GM23338 (cell line): ENCODE results near the gene MKRN1. TPM values are rescaled to one million over a fixed set of nuclear protein-coding genes. Genes with fewer than 3 reads are reported as not detected.

ENCODE experiments used
- ATAC-seq: fragments of 200-7000 bp; cut with Tn5 transposase; 3 replicates; pipeline ENCODE4 v1.9.1; 2020
- DNase-seq: peaks from one replicate; pipeline ENCODE4 v3.0.0-alpha.2; 2015; ENCODE audit warnings: low spot score
- H2AFZ ChIP-seq: fragments of 200-600 bp; sonication (generic); 2 replicates; pipeline ENCODE4 v1.8.0; 2016; ENCODE audit warnings: antibody characterized with exemption, mild to moderate bottlenecking, moderate library complexity
- H3F3A ChIP-seq: fragments of 200-600 bp; sonication (generic); replicated peaks from 2 replicates; pipeline ENCODE4 v1.8.0; 2017; ENCODE audit warnings: antibody characterized with exemption, mixed run types, low read depth
- H3K27ac ChIP-seq: fragments of 200-600 bp; sonication (generic); 2 replicates; pipeline ENCODE4 v1.6.1; 2016; ENCODE audit warnings: low read depth
- H3K27me3 ChIP-seq: fragments of 200-600 bp; sonication (generic); 2 replicates; pipeline ENCODE4 v1.8.0; 2016; ENCODE audit warnings: mild to moderate bottlenecking, mixed run types, moderate library complexity; ENCODE audit not compliant: insufficient read depth
- H3K36me3 ChIP-seq: fragments of 200-600 bp; sonication (generic); 2 replicates; pipeline ENCODE4 v1.8.0; 2016; ENCODE audit warnings: mild to moderate bottlenecking; ENCODE audit not compliant: insufficient read depth
- H3K4me1 ChIP-seq: fragments of 200-600 bp; sonication (generic); 2 replicates; pipeline ENCODE4 v1.8.0; 2016; ENCODE audit warnings: mild to moderate bottlenecking, moderate library complexity; ENCODE audit not compliant: insufficient read depth
- H3K4me2 ChIP-seq: fragments of 200-600 bp; sonication (generic); 2 replicates; pipeline ENCODE4 v1.7.1; 2017; ENCODE audit warnings: mixed run types
- H3K4me3 ChIP-seq: fragments of 200-600 bp; sonication (generic); 2 replicates; pipeline ENCODE4 v1.6.1; 2016; ENCODE audit warnings: mixed run types
- H3K79me2 ChIP-seq: fragments of 200-600 bp; sonication (generic); replicated peaks from 2 replicates; pipeline ENCODE4 v1.8.0; 2017; ENCODE audit warnings: mild to moderate bottlenecking; ENCODE audit not compliant: insufficient read depth
- H3K9me2 ChIP-seq: fragments of 200-600 bp; sonication (generic); 2 replicates; pipeline ENCODE4 v1.8.0; 2017; ENCODE audit not compliant: insufficient read depth
- H4K20me1 ChIP-seq: fragments of 200-600 bp; sonication (generic); replicated peaks from 2 replicates; pipeline ENCODE4 v1.8.0; 2017; ENCODE audit warnings: mild to moderate bottlenecking; ENCODE audit not compliant: insufficient read depth
- H3K27ac Mint-ChIP-seq: 2 replicates; pipeline ENCODE4 v1.8.0; 2020; ENCODE audit warnings: inconsistent platforms, mild to moderate bottlenecking, moderate library complexity, mixed read lengths
- H3K27me3 Mint-ChIP-seq: 3 replicates; pipeline ENCODE4 v1.8.0; 2022; ENCODE audit warnings: low read depth, mild to moderate bottlenecking, moderate library complexity, mixed read lengths, inconsistent platforms; ENCODE audit not compliant: insufficient read depth, poor library complexity
- H3K36me3 Mint-ChIP-seq: 3 replicates; pipeline ENCODE4 v1.8.0; 2021; ENCODE audit warnings: low read depth, mild to moderate bottlenecking, inconsistent platforms, moderate library complexity, mixed read lengths
- H3K4me1 Mint-ChIP-seq: 3 replicates; pipeline ENCODE4 v1.8.0; 2020; ENCODE audit warnings: mild to moderate bottlenecking, inconsistent platforms, mixed read lengths
- H3K4me3 Mint-ChIP-seq: 3 replicates; pipeline ENCODE4 v1.8.0; 2021; ENCODE audit warnings: moderate library complexity, mild to moderate bottlenecking, inconsistent platforms, mixed read lengths
- H3K9me3 Mint-ChIP-seq: 3 replicates; pipeline ENCODE4 v1.8.0; 2020; ENCODE audit warnings: moderate library complexity, mild to moderate bottlenecking, inconsistent platforms, mixed read lengths
- CREB1 ChIP-seq: fragments of 250-450 bp; sonication (Bioruptor Pico); IDR thresholded peaks from 2 replicates; pipeline ENCODE4 v1.5.0; 2020; ENCODE audit warnings: low read depth, mild to moderate bottlenecking, moderate library complexity
- EZH2 ChIP-seq: fragments of 200-600 bp; sonication (generic); IDR thresholded peaks from one replicate; pipeline ENCODE4 v1.8.0; 2017; ENCODE audit warnings: antibody characterized with exemption, mild to moderate bottlenecking, low read depth; ENCODE audit not compliant: unreplicated experiment
- JUNB ChIP-seq: IDR thresholded peaks from one replicate; pipeline ENCODE4 v1.6.1; 2016; ENCODE audit warnings: antibody characterized with exemption; ENCODE audit not compliant: unreplicated experiment
- NANOG ChIP-seq: IDR thresholded peaks from 2 replicates; pipeline ENCODE4 v1.6.1; 2016; ENCODE audit warnings: antibody characterized with exemption, borderline replicate concordance
- STAT1 ChIP-seq: IDR thresholded peaks from one replicate; pipeline ENCODE4 v1.6.1; 2016; ENCODE audit warnings: antibody characterized with exemption; ENCODE audit not compliant: unreplicated experiment
- ZNF114 ChIP-seq: fragments of 250-450 bp; sonication (Bioruptor Pico); IDR thresholded peaks from 2 replicates; pipeline ENCODE4 v1.5.0; 2020; ENCODE audit warnings: mild to moderate bottlenecking, moderate library complexity
- polyA plus RNA-seq: library from polyadenylated mRNA; unstranded; fragments of >200 nt; fragmentation: Nextera tagmentation; extraction: Ambion mirVana; gene quantifications from 2 replicates; pipeline ENCODE4 v1.2.1, GENCODE V29; 2016
- total RNA-seq: library from RNA; depleted of rRNA; stranded (reverse); fragments of >200 nt; shearing (Covaris generic); gene quantifications from 2 replicates; pipeline ENCODE4 v1.2.3, GENCODE V29; 2014
- TF ChIP-seq, protein P1 (sequence below): fragments of 250-450 bp; sonication (Bioruptor Pico); IDR thresholded peaks from 2 replicates; pipeline ENCODE4 v1.5.0; 2020; ENCODE audit warnings: mild to moderate bottlenecking, moderate library complexity
- TF ChIP-seq, protein P2 (sequence below): IDR thresholded peaks from 2 replicates; pipeline ENCODE4 v1.6.1; 2016; ENCODE audit warnings: antibody characterized with exemption

MKRN1 gene
- total and polyA plus RNA-seq, 2 experiments from 2014 or later = 65.0 to 86.8 TPM

DNA sequence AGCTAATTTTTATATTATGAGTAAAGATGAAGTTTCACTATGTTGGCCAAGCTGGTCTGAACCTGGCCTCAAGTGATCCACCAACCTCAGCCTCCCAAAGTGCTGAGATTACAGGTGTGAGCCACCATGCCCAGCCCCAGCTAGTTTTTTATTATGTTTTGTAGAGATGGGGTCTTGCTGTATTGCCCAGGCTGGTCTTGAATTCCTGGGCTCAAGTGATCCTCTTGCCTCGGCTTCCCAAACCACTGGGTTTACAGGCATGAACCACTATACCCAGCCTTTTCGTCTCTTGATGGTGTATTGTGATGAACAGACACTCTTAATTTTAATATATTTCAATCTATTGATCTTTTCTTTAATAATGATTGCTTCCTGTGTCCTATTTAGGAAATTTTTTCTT lies 57.8 kb downstream of the MKRN1 start:
- no peaks in the 10 kb centered on the region for H3K9me3 Mint-ChIP-seq
- H3K4me1 ChIP-seq = no peaks in the 10 kb centered on the region
- no peaks in the 10 kb centered on the region for H3K27me3 ChIP-seq
- no peaks in the 10 kb centered on the region for H3K79me2 ChIP-seq
- ATAC-seq (no peak), DNase-seq (no peak)
- H3K27ac ChIP-seq = no peak overlapping the region
- H3K36me3 Mint-ChIP-seq = peaks cover 7% of the 10 kb centered on the region; the same call in 2 of the 3 replicates
- H3K36me3 ChIP-seq = no peaks in the 10 kb centered on the region
- TF ChIP-seq, protein P1, sequence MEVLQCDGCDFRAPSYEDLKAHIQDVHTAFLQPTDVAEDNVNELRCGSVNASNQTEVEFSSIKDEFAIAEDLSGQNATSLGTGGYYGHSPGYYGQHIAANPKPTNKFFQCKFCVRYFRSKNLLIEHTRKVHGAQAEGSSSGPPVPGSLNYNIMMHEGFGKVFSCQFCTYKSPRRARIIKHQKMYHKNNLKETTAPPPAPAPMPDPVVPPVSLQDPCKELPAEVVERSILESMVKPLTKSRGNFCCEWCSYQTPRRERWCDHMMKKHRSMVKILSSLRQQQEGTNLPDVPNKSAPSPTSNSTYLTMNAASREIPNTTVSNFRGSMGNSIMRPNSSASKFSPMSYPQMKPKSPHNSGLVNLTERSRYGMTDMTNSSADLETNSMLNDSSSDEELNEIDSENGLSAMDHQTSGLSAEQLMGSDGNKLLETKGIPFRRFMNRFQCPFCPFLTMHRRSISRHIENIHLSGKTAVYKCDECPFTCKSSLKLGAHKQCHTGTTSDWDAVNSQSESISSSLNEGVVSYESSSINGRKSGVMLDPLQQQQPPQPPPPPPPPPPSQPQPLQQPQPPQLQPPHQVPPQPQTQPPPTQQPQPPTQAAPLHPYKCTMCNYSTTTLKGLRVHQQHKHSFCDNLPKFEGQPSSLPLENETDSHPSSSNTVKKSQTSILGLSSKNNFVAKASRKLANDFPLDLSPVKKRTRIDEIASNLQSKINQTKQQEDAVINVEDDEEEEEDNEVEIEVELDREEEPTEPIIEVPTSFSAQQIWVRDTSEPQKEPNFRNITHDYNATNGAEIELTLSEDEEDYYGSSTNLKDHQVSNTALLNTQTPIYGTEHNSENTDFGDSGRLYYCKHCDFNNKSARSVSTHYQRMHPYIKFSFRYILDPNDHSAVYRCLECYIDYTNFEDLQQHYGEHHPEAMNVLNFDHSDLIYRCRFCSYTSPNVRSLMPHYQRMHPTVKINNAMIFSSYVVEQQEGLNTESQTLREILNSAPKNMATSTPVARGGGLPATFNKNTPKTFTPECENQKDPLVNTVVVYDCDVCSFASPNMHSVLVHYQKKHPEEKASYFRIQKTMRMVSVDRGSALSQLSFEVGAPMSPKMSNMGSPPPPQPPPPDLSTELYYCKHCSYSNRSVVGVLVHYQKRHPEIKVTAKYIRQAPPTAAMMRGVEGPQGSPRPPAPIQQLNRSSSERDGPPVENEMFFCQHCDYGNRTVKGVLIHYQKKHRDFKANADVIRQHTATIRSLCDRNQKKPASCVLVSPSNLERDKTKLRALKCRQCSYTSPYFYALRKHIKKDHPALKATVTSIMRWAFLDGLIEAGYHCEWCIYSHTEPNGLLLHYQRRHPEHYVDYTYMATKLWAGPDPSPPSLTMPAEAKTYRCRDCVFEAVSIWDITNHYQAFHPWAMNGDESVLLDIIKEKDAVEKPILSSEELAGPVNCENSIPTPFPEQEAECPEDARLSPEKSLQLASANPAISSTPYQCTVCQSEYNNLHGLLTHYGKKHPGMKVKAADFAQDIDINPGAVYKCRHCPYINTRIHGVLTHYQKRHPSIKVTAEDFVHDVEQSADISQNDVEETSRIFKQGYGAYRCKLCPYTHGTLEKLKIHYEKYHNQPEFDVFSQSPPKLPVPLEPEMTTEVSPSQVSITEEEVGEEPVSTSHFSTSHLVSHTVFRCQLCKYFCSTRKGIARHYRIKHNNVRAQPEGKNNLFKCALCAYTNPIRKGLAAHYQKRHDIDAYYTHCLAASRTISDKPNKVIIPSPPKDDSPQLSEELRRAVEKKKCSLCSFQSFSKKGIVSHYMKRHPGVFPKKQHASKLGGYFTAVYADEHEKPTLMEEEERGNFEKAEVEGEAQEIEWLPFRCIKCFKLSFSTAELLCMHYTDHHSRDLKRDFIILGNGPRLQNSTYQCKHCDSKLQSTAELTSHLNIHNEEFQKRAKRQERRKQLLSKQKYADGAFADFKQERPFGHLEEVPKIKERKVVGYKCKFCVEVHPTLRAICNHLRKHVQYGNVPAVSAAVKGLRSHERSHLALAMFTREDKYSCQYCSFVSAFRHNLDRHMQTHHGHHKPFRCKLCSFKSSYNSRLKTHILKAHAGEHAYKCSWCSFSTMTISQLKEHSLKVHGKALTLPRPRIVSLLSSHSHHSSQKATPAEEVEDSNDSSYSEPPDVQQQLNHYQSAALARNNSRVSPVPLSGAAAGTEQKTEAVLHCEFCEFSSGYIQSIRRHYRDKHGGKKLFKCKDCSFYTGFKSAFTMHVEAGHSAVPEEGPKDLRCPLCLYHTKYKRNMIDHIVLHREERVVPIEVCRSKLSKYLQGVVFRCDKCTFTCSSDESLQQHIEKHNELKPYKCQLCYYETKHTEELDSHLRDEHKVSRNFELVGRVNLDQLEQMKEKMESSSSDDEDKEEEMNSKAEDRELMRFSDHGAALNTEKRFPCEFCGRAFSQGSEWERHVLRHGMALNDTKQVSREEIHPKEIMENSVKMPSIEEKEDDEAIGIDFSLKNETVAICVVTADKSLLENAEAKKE = no peak
- TF ChIP-seq, protein P2, sequence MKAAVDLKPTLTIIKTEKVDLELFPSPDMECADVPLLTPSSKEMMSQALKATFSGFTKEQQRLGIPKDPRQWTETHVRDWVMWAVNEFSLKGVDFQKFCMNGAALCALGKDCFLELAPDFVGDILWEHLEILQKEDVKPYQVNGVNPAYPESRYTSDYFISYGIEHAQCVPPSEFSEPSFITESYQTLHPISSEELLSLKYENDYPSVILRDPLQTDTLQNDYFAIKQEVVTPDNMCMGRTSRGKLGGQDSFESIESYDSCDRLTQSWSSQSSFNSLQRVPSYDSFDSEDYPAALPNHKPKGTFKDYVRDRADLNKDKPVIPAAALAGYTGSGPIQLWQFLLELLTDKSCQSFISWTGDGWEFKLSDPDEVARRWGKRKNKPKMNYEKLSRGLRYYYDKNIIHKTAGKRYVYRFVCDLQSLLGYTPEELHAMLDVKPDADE = no peak
- TF ChIP-seq CREB1 (CRISPR knock-in tag) = no peak
- no peak for TF ChIP-seq STAT1
- TF ChIP-seq ZNF114 (CRISPR knock-in tag) = no peak
- no peak for TF ChIP-seq EZH2
- TF ChIP-seq JUNB = no peak
- TF ChIP-seq NANOG = no peak
- H3K27me3 Mint-ChIP-seq = peaks cover 8% of the 10 kb centered on the region
- H3K4me3 ChIP-seq = no peak overlapping the region
- no peak overlapping the region for H2AFZ ChIP-seq
- H4K20me1 ChIP-seq = no peaks in the 10 kb centered on the region
- no peak overlapping the region for H3K27ac Mint-ChIP-seq
- H3K4me1 Mint-ChIP-seq = no peaks in the 10 kb centered on the region
- H3F3A ChIP-seq = 0 out of 2 replicates have a peak, but pooled peaks cover 3% of the 10 kb centered on the region
- no peak overlapping the region for H3K4me2 ChIP-seq
- no peak overlapping the region for H3K4me3 Mint-ChIP-seq
- no peaks in the 10 kb centered on the region for H3K9me2 ChIP-seq
